K562 (cell line): ENCODE results near the gene SSH3. TPM values are rescaled to one million over a fixed set of nuclear protein-coding genes. Genes with fewer than 3 reads are reported as not detected.
A peak's percentile ranks its signal among the peaks of the same experiment; 100 is the strongest.

ENCODE experiments used
- CXXC5 ChIP-seq: fragments of 250-450 bp; sonication (Bioruptor Pico); IDR thresholded peaks from 2 replicates; pipeline ENCODE4 v1.8.0; 2022; ENCODE audit warnings: inconsistent platforms, mild to moderate bottlenecking, moderate library complexity
- ESRRB ChIP-seq: fragments of 250-450 bp; sonication (Bioruptor Pico); IDR thresholded peaks from 2 replicates; pipeline ENCODE4 v1.5.0; 2020; ENCODE audit warnings: mild to moderate bottlenecking, moderate library complexity, borderline replicate concordance
- GATAD2A ChIP-seq: fragments of 450-650 bp; IDR thresholded peaks from 2 replicates; pipeline ENCODE4 v1.6.1; 2017
- MAZ ChIP-seq, 2 experiments: fragments of 450-650 bp in 1 of 2; sonication (generic) in 1 of 2; formaldehyde crosslinking; IDR thresholded peaks in 1 of 2; conservative IDR thresholded peaks in 1 of 2; 2 replicates each; pipeline versions ENCODE4 v1.4.0 to v1.5.0; 2020; ENCODE audit warnings: mild to moderate bottlenecking in 1 of 2, missing genetic modification reagents in 1 of 2
- MTA3 ChIP-seq: fragments of 450-650 bp; formaldehyde crosslinking; IDR thresholded peaks from 2 replicates; pipeline ENCODE4 v1.6.1; 2017; ENCODE audit warnings: mild to moderate bottlenecking, borderline replicate concordance
- MTF1 ChIP-seq: fragments of 250-450 bp; sonication (Bioruptor Pico); IDR thresholded peaks from 2 replicates; pipeline ENCODE4 v1.9.0; 2021; ENCODE audit warnings: moderate library complexity, mild to moderate bottlenecking, inconsistent platforms, borderline replicate concordance
- NELFE ChIP-seq: IDR thresholded peaks from 2 replicates; pipeline ENCODE4 v1.6.1; 2011; ENCODE audit warnings: mild to moderate bottlenecking; ENCODE audit not compliant: insufficient read depth, insufficient read length
- NUFIP1 ChIP-seq: fragments of 450-650 bp; IDR thresholded peaks from 2 replicates; pipeline ENCODE4 v1.6.1; 2018; ENCODE audit not compliant: partially characterized antibody
- POLR2AphosphoS5 ChIP-seq: IDR thresholded peaks from 2 replicates; pipeline ENCODE4 v1.6.1; 2011; ENCODE audit warnings: mild to moderate bottlenecking, low read depth, low read length, moderate library complexity; ENCODE audit not compliant: control insufficient read depth, insufficient read depth
- SAP30 ChIP-seq: fragments of 200-600 bp; sonication (generic); IDR thresholded peaks from 2 replicates; pipeline ENCODE4 v1.6.1; 2012; ENCODE audit warnings: borderline replicate concordance, low read depth, mild to moderate bottlenecking, moderate library complexity, low read length, control low read depth, inconsistent platforms; ENCODE audit not compliant: insufficient read depth, poor library complexity, severe bottlenecking
- polyA plus RNA-seq, 8 experiments: library from polyadenylated mRNA; depleted of rRNA in 4 of 8; stranded (reverse) in 5 of 8; unstranded in 3 of 8; fragments of >200 nt; fragmentation: Nextera tagmentation in 2 of 8; fragmentation: Illumina TruSeq in 1 of 8; extraction: Ambion mirVana in 2 of 8; extraction: Trizol in 1 of 8; gene quantifications; 2 replicates each; pipeline versions ENCODE4 v1.2.1 to v1.2.3, GENCODE V29; 2011 to 2014; ENCODE audit warnings: inconsistent platforms in 1 of 8, missing spikeins in 1 of 8
- total RNA-seq, 7 experiments: library from RNA; depleted of rRNA in 6 of 7; stranded (reverse); fragments of >200 nt in 6 of 7; fragmentation: Illumina TruSeq in 2 of 7; extraction: Trizol in 2 of 7; gene quantifications; 2 replicates each; pipeline versions ENCODE4 v1.2.1 to v1.2.3, GENCODE V29; 2011 to 2021; ENCODE audit warnings: low replicate concordance in 1 of 7
- TF ChIP-seq, protein P1 (sequence below): sonication (generic); formaldehyde crosslinking; IDR thresholded peaks from 2 replicates; pipeline ENCODE4 v1.8.1; 2023; ENCODE audit warnings: missing genetic modification reagents, mild to moderate bottlenecking, borderline replicate concordance
- TF ChIP-seq, protein P2 (sequence below): fragments of 450-650 bp; IDR thresholded peaks from one replicate; pipeline ENCODE4 v1.6.1; 2018; ENCODE audit warnings: mild to moderate bottlenecking, moderate library complexity; ENCODE audit not compliant: partially characterized antibody

The SSH3 gene
- total and polyA plus RNA-seq, 9 of the 15 experiments (the other 6 are each of a cell fraction or from before 2014, with no cell fraction given): 0.07 to 1.0 (median 0.24) TPM; not detected in 3

DNA sequence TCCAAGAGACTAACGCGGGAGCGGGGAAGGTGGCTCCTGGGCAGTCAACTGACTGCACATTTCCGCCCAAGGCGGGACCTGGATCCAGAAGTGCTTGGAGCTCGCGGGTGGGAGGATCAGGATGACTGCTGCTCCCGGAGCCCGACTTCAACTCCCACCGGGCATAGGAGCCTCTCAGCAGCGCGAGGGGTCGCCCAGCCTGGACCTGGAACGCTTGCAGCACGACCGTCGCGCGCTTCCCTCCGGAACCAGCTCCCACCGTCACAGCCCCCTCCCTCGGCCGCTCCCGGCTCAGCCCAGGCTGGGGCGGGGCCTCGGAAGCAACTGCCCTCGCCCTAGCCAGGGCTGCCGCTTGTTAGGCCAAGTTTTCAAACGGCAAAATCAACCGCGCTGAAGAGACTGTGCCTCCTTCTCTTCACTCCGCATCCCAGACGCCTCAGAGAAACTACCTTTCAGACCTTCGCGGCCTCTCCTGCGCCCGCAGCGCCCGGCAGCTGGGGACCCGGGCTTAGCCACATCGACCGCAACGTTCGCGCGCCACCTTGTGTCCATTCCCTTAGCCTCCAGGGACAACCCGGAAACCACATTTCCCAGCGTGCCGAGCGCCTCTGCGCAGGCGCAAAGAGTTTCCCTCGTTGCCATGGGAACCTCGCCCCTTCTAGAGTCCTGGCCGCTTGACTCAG lies 14.0 kb downstream of the SSH3 start (continued):
- TF ChIP-seq SAP30 (no peak), GATAD2A (no peak), MTF1 (CRISPR knock-in tag) (no peak), CXXC5 (CRISPR knock-in tag) (peak; percentile 59), NUFIP1 (no peak), MAZ (CRISPR knock-in tag; conservative IDR thresholded peaks at IDR 0.05 in 1 of 2, IDR thresholded peaks at IDR 0.05 in 1 of 2) (peak; percentile 92 to 99), MTA3 (peak; percentile 64), POLR2AphosphoS5 (no peak), NELFE (no peak), ESRRB (CRISPR knock-in tag) (no peak)
- TF ChIP-seq, protein P1, sequence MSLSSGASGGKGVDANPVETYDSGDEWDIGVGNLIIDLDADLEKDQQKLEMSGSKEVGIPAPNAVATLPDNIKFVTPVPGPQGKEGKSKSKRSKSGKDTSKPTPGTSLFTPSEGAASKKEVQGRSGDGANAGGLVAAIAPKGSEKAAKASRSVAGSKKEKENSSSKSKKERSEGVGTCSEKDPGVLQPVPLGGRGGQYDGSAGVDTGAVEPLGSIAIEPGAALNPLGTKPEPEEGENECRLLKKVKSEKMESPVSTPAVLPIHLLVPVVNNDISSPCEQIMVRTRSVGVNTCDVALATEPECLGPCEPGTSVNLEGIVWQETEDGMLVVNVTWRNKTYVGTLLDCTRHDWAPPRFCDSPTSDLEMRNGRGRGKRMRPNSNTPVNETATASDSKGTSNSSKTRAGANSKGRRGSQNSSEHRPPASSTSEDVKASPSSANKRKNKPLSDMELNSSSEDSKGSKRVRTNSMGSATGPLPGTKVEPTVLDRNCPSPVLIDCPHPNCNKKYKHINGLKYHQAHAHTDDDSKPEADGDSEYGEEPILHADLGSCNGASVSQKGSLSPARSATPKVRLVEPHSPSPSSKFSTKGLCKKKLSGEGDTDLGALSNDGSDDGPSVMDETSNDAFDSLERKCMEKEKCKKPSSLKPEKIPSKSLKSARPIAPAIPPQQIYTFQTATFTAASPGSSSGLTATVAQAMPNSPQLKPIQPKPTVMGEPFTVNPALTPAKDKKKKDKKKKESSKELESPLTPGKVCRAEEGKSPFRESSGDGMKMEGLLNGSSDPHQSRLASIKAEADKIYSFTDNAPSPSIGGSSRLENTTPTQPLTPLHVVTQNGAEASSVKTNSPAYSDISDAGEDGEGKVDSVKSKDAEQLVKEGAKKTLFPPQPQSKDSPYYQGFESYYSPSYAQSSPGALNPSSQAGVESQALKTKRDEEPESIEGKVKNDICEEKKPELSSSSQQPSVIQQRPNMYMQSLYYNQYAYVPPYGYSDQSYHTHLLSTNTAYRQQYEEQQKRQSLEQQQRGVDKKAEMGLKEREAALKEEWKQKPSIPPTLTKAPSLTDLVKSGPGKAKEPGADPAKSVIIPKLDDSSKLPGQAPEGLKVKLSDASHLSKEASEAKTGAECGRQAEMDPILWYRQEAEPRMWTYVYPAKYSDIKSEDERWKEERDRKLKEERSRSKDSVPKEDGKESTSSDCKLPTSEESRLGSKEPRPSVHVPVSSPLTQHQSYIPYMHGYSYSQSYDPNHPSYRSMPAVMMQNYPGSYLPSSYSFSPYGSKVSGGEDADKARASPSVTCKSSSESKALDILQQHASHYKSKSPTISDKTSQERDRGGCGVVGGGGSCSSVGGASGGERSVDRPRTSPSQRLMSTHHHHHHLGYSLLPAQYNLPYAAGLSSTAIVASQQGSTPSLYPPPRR (CRISPR knock-in tag): no peak
- TF ChIP-seq, protein P2, sequence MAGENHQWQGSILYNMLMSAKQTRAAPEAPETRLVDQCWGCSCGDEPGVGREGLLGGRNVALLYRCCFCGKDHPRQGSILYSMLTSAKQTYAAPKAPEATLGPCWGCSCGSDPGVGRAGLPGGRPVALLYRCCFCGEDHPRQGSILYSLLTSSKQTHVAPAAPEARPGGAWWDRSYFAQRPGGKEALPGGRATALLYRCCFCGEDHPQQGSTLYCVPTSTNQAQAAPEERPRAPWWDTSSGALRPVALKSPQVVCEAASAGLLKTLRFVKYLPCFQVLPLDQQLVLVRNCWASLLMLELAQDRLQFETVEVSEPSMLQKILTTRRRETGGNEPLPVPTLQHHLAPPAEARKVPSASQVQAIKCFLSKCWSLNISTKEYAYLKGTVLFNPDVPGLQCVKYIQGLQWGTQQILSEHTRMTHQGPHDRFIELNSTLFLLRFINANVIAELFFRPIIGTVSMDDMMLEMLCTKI: no peak
